ENCODE measurements around the gene CRYBA4. TPM values are rescaled to one million over a fixed set of nuclear protein-coding genes. Genes with fewer than 3 reads are reported as not detected.

Gene CRYBA4
- total RNA-seq, 1 experiment from 2014 or later = not detected

DNA sequence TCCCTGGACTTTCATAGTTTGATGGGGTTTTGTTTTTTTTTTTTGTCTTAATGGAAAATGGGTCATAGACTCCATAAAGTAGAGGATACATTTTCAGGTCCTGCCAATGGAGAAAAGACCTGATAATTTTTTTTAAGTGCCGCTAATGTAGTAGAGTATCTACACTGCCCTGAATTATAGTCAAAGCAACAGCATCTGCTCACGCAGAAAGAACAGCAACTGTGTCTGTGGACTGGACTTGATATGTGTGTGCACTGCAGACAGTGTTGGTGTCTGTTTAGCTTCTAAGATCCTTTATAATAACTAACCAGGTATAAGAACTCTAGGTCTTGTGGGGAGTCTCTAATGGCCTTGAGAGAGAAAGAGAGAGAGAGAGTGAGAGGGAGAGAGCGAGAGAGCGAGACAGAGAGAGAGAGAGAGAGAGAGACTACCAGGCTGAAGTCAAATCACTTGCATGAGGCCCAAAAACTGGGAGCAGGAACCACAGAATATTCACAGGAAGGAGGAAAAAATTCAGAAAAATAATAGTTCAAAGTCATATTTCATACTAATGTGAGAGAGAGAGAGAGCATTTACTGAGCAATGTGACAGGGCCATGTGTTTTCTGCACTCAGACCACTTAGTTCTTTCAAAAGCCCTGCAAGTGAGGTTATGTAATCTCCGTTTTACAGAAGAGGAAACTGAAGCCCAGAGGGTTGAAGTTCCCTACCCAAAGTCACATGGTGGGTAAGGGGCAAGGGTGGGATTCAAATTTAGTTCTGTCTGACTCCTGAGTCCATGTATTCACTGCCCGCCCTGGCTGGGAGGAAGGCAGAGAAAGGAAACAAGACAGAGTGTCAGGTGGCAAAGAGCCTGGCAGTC is 27.0 kb downstream of the CRYBA4 start:
- TF ChIP-seq EZH2 (IDR thresholded peaks at IDR 0.05; ENCODE audit: low read length, unreplicated experiment) (no peak), EZH2phosphoT487 (IDR thresholded peaks at IDR 0.05; ENCODE audit: borderline replicate concordance, low read length) (no peak)
- TF ChIP-seq, protein P1, sequence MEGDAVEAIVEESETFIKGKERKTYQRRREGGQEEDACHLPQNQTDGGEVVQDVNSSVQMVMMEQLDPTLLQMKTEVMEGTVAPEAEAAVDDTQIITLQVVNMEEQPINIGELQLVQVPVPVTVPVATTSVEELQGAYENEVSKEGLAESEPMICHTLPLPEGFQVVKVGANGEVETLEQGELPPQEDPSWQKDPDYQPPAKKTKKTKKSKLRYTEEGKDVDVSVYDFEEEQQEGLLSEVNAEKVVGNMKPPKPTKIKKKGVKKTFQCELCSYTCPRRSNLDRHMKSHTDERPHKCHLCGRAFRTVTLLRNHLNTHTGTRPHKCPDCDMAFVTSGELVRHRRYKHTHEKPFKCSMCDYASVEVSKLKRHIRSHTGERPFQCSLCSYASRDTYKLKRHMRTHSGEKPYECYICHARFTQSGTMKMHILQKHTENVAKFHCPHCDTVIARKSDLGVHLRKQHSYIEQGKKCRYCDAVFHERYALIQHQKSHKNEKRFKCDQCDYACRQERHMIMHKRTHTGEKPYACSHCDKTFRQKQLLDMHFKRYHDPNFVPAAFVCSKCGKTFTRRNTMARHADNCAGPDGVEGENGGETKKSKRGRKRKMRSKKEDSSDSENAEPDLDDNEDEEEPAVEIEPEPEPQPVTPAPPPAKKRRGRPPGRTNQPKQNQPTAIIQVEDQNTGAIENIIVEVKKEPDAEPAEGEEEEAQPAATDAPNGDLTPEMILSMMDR (conservative IDR thresholded peaks at IDR 0.05; ENCODE audit: low read depth, low read length) = no peak
- no peak overlapping the region for H3K9ac ChIP-seq (ENCODE audit: low read length)
- ChIA-PET POLR2A (ENCODE audit: unreplicated experiment) (no interaction called here), CTCF (no interaction called here)
- H3K9me3 ChIP-seq (ENCODE audit: low read length) = no peaks in the 10 kb centered on the region
- no peak for DNase-seq
- no peaks in the 10 kb centered on the region for H3K79me2 ChIP-seq (ENCODE audit: low read length)
- H3K27me3 ChIP-seq (ENCODE audit: low read length) = peaks cover 62% of the 10 kb centered on the region
- no peak overlapping the region for H3K4me3 ChIP-seq (ENCODE audit: low read length)
- H3K9me2 ChIP-seq (replicated peaks; ENCODE audit: low read length) = no peaks in the 10 kb centered on the region
- H2AFZ ChIP-seq (ENCODE audit: low read length) = no peak overlapping the region
- intact Hi-C loops (cut with micrococcal nuclease) = no loop called here
- H4K20me1 ChIP-seq (ENCODE audit: low read length) = no peaks in the 10 kb centered on the region
- H3K4me1 ChIP-seq (ENCODE audit: insufficient read depth, low read length) = 0 out of 2 replicates have a peak, but pooled peaks cover 6% of the 10 kb centered on the region
- no peak overlapping the region for H3K4me2 ChIP-seq (ENCODE audit: low read length)
- ATAC-seq = no peak
- H3F3A ChIP-seq (ENCODE audit: low read length, unreplicated experiment) = no peaks in the 10 kb centered on the region
- H3K36me3 ChIP-seq (ENCODE audit: low read depth, low read length) = no peaks in the 10 kb centered on the region
- H3K27ac ChIP-seq (ENCODE audit: low read length) = no peak overlapping the region
- BruUV-seq (replicated peaks) = no TSS peak

GRCh38 chr22:26650722-26651421 is 29.1 kb downstream of the CRYBA4 start:
- no peak overlapping the region for H3K4me3 ChIP-seq (ENCODE audit: low read length)
- H3K27me3 ChIP-seq (ENCODE audit: low read length) = peaks cover 62% of the 10 kb centered on the region
- no peak for DNase-seq
- no peaks in the 10 kb centered on the region for H3K9me3 ChIP-seq (ENCODE audit: low read length)
- no peaks in the 10 kb centered on the region for H3K79me2 ChIP-seq (ENCODE audit: low read length)
- ChIA-PET CTCF (interaction anchor here (0.6 kb wide), 1 partner anchor 94 kb away, joined by 5 read pairs; no protein-coding TSS in a partner anchor), POLR2A (ENCODE audit: unreplicated experiment) (no interaction called here)
- H3K9me2 ChIP-seq (replicated peaks; ENCODE audit: low read length) = no peaks in the 10 kb centered on the region
- no peak for ATAC-seq
- intact Hi-C loops (cut with micrococcal nuclease) = no loop called here
- H4K20me1 ChIP-seq (ENCODE audit: low read length) = no peaks in the 10 kb centered on the region
- TF ChIP-seq EZH2 (IDR thresholded peaks at IDR 0.05; ENCODE audit: low read length, unreplicated experiment) = no peak
- TF ChIP-seq, protein P1 (conservative IDR thresholded peaks at IDR 0.05; ENCODE audit: low read depth, low read length) = no peak
- TF ChIP-seq EZH2phosphoT487 (IDR thresholded peaks at IDR 0.05; ENCODE audit: borderline replicate concordance, low read length) = no peak
- no peaks in the 10 kb centered on the region for H3F3A ChIP-seq (ENCODE audit: low read length, unreplicated experiment)
- no peak overlapping the region for H2AFZ ChIP-seq (ENCODE audit: low read length)
- no peak overlapping the region for H3K27ac ChIP-seq (ENCODE audit: low read length)
- H3K36me3 ChIP-seq (ENCODE audit: low read depth, low read length) = no peaks in the 10 kb centered on the region
- H3K4me2 ChIP-seq (ENCODE audit: low read length) = no peak overlapping the region
- no peaks in the 10 kb centered on the region for H3K4me1 ChIP-seq (ENCODE audit: insufficient read depth, low read length)
- no TSS peak for BruUV-seq (replicated peaks)
- H3K9ac ChIP-seq (ENCODE audit: low read length) = no peak overlapping the region

Measured in PC-3 (cell line).